IMR-90 (cell line): ENCODE data around the gene ADH5.
"Not testable (repeated sequence)": the region's sequence is repeated elsewhere in the genome, so short reads cannot be mapped to it uniquely, and the experiment has no call there.

Experiments used
- BHLHE40 ChIP-seq: fragments of 150-350 bp; IDR thresholded peaks from 2 replicates; pipeline ENCODE4 v1.6.1; 2016; ENCODE audit warnings: mild to moderate bottlenecking, low read depth, low read length
- CEBPB ChIP-seq: IDR thresholded peaks from 2 replicates; pipeline ENCODE4 v1.6.1; 2012; ENCODE audit warnings: low read depth, low read length, improper control_type of control experiment
- FOS ChIP-seq: fragments of 150-350 bp; IDR thresholded peaks from 2 replicates; pipeline ENCODE4 v1.6.1; 2016; ENCODE audit warnings: low read depth, low read length
- POLR2A ChIP-seq: IDR thresholded peaks from 2 replicates; pipeline ENCODE4 v1.6.1; 2012; ENCODE audit warnings: mild to moderate bottlenecking, low read depth, low read length
- RFX5 ChIP-seq: IDR thresholded peaks from 2 replicates; pipeline ENCODE4 v1.8.0; 2012; ENCODE audit warnings: low read depth, mild to moderate bottlenecking, low read length, moderate library complexity
- TF ChIP-seq, protein P1 (sequence below): conservative IDR thresholded peaks from 2 replicates; pipeline ENCODE4 v1.5.1; 2012; ENCODE audit warnings: mild to moderate bottlenecking, low read depth, low read length, improper control_type of control experiment
- TF ChIP-seq, protein P2 (sequence below): fragments of 150-350 bp; IDR thresholded peaks from 2 replicates; pipeline ENCODE4 v1.6.1; 2017; ENCODE audit warnings: mild to moderate bottlenecking, antibody characterized with exemption, low read length, low read depth

DNA sequence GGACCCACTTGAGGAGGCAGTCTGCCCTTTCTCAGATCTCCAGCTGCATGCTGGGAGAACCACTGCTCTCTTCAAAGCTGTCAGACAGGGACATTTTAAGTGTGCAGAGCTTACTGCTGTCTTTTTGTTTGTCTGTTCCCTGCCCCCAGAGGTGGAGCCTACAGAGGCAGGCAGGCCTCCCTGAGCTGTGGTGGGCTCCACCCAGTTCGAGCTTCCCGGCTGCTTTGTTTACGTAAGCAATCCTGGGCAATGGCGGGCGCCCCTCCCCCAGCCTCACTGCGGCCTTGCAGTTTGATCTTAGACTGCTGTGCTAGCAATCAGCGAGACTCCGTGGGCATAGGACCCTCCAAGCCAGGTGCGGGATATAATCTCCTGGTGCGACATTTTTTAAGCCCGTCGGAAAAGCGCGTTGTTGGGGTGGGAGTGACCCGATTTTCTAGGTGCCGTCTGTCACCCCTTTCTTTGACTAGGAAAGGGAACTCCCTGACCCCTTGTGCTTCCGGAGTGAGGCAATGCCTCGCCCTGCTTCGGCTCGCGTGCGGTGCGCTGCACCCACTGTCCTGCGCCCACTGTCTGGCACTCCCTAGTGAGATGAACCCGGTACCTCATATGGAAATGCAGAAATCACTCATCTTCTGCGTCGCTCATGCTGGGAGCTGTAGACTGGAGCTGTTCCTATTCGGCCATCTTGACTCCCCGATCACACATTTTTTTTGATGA is 28.7 kb upstream of the ADH5 start:
- not testable (repeated sequence) for TF ChIP-seq FOS, CEBPB, POLR2A, BHLHE40, RFX5
- TF ChIP-seq, protein P1, sequence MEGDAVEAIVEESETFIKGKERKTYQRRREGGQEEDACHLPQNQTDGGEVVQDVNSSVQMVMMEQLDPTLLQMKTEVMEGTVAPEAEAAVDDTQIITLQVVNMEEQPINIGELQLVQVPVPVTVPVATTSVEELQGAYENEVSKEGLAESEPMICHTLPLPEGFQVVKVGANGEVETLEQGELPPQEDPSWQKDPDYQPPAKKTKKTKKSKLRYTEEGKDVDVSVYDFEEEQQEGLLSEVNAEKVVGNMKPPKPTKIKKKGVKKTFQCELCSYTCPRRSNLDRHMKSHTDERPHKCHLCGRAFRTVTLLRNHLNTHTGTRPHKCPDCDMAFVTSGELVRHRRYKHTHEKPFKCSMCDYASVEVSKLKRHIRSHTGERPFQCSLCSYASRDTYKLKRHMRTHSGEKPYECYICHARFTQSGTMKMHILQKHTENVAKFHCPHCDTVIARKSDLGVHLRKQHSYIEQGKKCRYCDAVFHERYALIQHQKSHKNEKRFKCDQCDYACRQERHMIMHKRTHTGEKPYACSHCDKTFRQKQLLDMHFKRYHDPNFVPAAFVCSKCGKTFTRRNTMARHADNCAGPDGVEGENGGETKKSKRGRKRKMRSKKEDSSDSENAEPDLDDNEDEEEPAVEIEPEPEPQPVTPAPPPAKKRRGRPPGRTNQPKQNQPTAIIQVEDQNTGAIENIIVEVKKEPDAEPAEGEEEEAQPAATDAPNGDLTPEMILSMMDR, result not testable (repeated sequence)
- TF ChIP-seq, protein P2, sequence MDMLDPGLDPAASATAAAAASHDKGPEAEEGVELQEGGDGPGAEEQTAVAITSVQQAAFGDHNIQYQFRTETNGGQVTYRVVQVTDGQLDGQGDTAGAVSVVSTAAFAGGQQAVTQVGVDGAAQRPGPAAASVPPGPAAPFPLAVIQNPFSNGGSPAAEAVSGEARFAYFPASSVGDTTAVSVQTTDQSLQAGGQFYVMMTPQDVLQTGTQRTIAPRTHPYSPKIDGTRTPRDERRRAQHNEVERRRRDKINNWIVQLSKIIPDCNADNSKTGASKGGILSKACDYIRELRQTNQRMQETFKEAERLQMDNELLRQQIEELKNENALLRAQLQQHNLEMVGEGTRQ, result not testable (repeated sequence)
